Mesenchymal stem cell (in vitro differentiated cells and primary cell): ENCODE measurements around the gene FAF1.

Experiments used
- DNase-seq: peaks from one replicate; pipeline ENCODE4 v3.0.0-alpha.2; 2013
- H2AFZ ChIP-seq: one replicate; pipeline ENCODE4 v1.6.1; 2013; ENCODE audit warnings: low read depth, mild to moderate bottlenecking, control low read depth, inconsistent platforms, low read length, moderate library complexity
- H2AK5ac ChIP-seq: 2 replicates; pipeline ENCODE4 v1.6.1; 2013; ENCODE audit warnings: low read length, moderate library complexity, mild to moderate bottlenecking, inconsistent platforms; ENCODE audit not compliant: severe bottlenecking
- H2BK120ac ChIP-seq: one replicate; pipeline ENCODE4 v1.6.1; 2013; ENCODE audit warnings: low read depth, mild to moderate bottlenecking, inconsistent platforms, low read length, moderate library complexity
- H2BK12ac ChIP-seq, 2 experiments: one replicate each; pipeline ENCODE4 v1.6.1; 2013; ENCODE audit warnings: inconsistent platforms in 2 of 2, low read length in 2 of 2, mild to moderate bottlenecking in 2 of 2, moderate library complexity in 2 of 2, control low read depth in 1 of 2
- H2BK15ac ChIP-seq: one replicate; pipeline ENCODE4 v1.6.1; 2013; ENCODE audit warnings: mild to moderate bottlenecking, low read depth, inconsistent platforms; ENCODE audit not compliant: poor library complexity, severe bottlenecking
- H2BK5ac ChIP-seq: 2 replicates; pipeline ENCODE4 v1.6.1; 2013; ENCODE audit warnings: low read depth, mild to moderate bottlenecking, low read length, control low read depth, inconsistent platforms; ENCODE audit not compliant: poor library complexity, severe bottlenecking
- H3K14ac ChIP-seq, 2 experiments: one replicate each; pipeline ENCODE4 v1.6.1; 2013; ENCODE audit warnings: inconsistent platforms in 2 of 2, low read length in 2 of 2, control low read depth in 1 of 2, mild to moderate bottlenecking in 1 of 2, moderate library complexity in 1 of 2
- H3K18ac ChIP-seq, 2 experiments: one replicate each; pipeline ENCODE4 v1.6.1; 2013; ENCODE audit warnings: inconsistent platforms in 2 of 2, low read length in 2 of 2, control low read depth in 1 of 2, low read depth in 1 of 2, mild to moderate bottlenecking in 1 of 2
- H3K23ac ChIP-seq, 2 experiments: one replicate each; pipeline ENCODE4 v1.6.1; 2013; ENCODE audit warnings: inconsistent platforms in 2 of 2, low read length in 2 of 2, mild to moderate bottlenecking in 2 of 2, moderate library complexity in 2 of 2, control low read depth in 1 of 2
- H3K27ac ChIP-seq: 2 replicates; pipeline ENCODE4 v1.5.1; 2013; ENCODE audit warnings: mild to moderate bottlenecking, moderate library complexity, low read length, control low read depth, inconsistent platforms; ENCODE audit not compliant: poor library complexity, severe bottlenecking
- H3K27me3 ChIP-seq, 2 experiments: 2 replicates each; pipeline versions ENCODE4 v1.6.1 to v1.7.0; 2013; ENCODE audit warnings: low read length in 2 of 2, mild to moderate bottlenecking in 2 of 2, moderate library complexity in 2 of 2, control low read depth in 1 of 2, inconsistent platforms in 1 of 2; ENCODE audit not compliant: control insufficient read depth in 1 of 2, insufficient read depth in 1 of 2
- H3K36me3 ChIP-seq, 2 experiments: 2 replicates each; pipeline versions ENCODE4 v1.6.1 to v1.7.0; 2013; ENCODE audit warnings: low read length in 2 of 2, control low read depth in 1 of 2, inconsistent platforms in 1 of 2, low read depth in 1 of 2, mild to moderate bottlenecking in 1 of 2; ENCODE audit not compliant: insufficient read depth in 2 of 2, control insufficient read depth in 1 of 2
- H3K4ac ChIP-seq, 2 experiments: one replicate each; pipeline ENCODE4 v1.6.1; 2013; ENCODE audit warnings: inconsistent platforms in 2 of 2, low read length in 2 of 2, mild to moderate bottlenecking in 2 of 2, moderate library complexity in 2 of 2, control low read depth in 1 of 2, low read depth in 1 of 2
- H3K4me1 ChIP-seq: 2 replicates; pipeline ENCODE4 v1.6.1; 2013; ENCODE audit warnings: low read depth, low read length, control low read depth; ENCODE audit not compliant: control insufficient read depth, insufficient read depth
- H3K4me2 ChIP-seq: 2 replicates; pipeline ENCODE4 v1.6.1; 2013; ENCODE audit warnings: low read length, mild to moderate bottlenecking, inconsistent platforms; ENCODE audit not compliant: poor library complexity, severe bottlenecking
- H3K4me3 ChIP-seq, 2 experiments: 2 replicates each; pipeline versions ENCODE4 v1.5.1 to v1.7.0; 2013; ENCODE audit warnings: low read length in 2 of 2, mild to moderate bottlenecking in 2 of 2, control low read depth in 1 of 2, low read depth in 1 of 2; ENCODE audit not compliant: insufficient read depth in 1 of 2
- H3K79me1 ChIP-seq: replicated peaks from 2 replicates; pipeline ENCODE4 v1.6.1; 2013; ENCODE audit warnings: mild to moderate bottlenecking, control low read depth, low read length, inconsistent platforms; ENCODE audit not compliant: poor library complexity, severe bottlenecking
- H3K9ac ChIP-seq: 2 replicates; pipeline ENCODE4 v1.7.0; 2013; ENCODE audit warnings: mild to moderate bottlenecking, low read length, moderate library complexity
- H3K9me3 ChIP-seq: 2 replicates; pipeline ENCODE4 v1.7.0; 2013; ENCODE audit warnings: mild to moderate bottlenecking, low read length; ENCODE audit not compliant: control insufficient read depth
- H4K8ac ChIP-seq: one replicate; pipeline ENCODE4 v1.6.1; 2013; ENCODE audit warnings: inconsistent platforms, mild to moderate bottlenecking, low read length, moderate library complexity
- H4K91ac ChIP-seq: one replicate; pipeline ENCODE4 v1.6.1; 2013; ENCODE audit warnings: mild to moderate bottlenecking, low read length, inconsistent platforms
- WGBS: methylation state at CpG from one replicate; pipeline ENCODE4 v1.1.7; 2013; ENCODE audit warnings: mixed read lengths; 5-methylcytosine and 5-hydroxymethylcytosine counted together

The FAF1 gene

DNA sequence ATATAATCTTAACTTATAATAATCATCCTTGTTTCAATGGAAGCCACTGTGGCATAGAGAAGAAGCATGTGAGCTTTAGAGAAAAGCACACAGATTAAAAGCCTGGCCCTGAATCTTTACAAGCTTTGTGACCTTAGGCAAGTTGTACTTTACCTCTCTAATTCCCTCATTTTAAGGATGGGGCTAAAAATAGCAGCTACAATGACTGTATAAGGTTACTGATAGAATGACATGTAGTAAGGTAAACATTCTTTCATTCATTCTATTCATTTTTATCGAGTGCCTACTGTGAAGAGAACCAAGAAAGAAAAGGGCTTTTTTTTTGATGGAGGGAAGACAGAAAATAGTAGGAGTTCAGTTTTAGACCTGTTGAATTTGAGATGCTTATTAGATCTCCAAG is 35.6 kb upstream of the FAF1 start:
- Histone ChIP-seq H3K4me2 (no peak overlapping the region), H2BK15ac (no peak overlapping the region), H2BK120ac (no peak overlapping the region), H3K79me1 (no peaks in the 10 kb centered on the region), H2BK5ac (no peak overlapping the region), H3K9me3 (no peaks in the 10 kb centered on the region), H3K27me3 (no peaks in the 10 kb centered on the region), H4K91ac (no peak overlapping the region), H3K14ac (no peak overlapping the region), H3K9ac (no peak overlapping the region), H3K18ac (no peak overlapping the region), H3K4me1 (no peaks in the 10 kb centered on the region), H3K23ac (no peak overlapping the region), H3K27ac (no peak overlapping the region), H2AK5ac (no peak overlapping the region), H3K36me3 (no peaks in the 10 kb centered on the region), H3K4me3 (no peak overlapping the region), H2BK12ac (no peak overlapping the region), H3K4ac (no peak overlapping the region), H4K8ac (no peak overlapping the region), H2AFZ (no peak overlapping the region)
- WGBS = 82% methylated on average over 1 of the region's 1 CpG
- DNase-seq = no peak

DNA sequence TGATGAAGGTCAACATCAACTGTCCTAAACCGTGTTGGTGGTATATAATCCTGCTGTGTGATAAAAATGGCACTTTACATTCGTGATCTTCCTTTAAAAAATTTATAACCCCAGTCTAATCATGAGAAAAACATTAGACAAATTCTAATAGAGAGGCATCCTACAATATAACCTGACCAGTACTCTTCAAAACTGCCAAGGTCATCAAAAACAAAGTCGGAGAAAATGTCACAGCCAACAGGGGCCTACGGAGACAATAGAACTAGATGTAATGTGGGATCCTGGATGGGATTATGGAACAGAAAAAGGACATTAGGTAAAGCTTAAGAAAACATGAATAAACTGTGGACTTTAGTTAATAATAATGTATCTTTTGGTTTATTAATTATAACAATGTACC is 34.9 kb upstream of the FAF1 start:
- H3K9me3 ChIP-seq = no peaks in the 10 kb centered on the region
- H3K4me3 ChIP-seq = no peak overlapping the region
- H3K9ac ChIP-seq = no peak overlapping the region
- H3K27me3 ChIP-seq = no peaks in the 10 kb centered on the region
- no peak overlapping the region for H3K18ac ChIP-seq
- no peak overlapping the region for H2BK15ac ChIP-seq
- no peaks in the 10 kb centered on the region for H3K4me1 ChIP-seq
- H3K79me1 ChIP-seq = no peaks in the 10 kb centered on the region
- no peak overlapping the region for H2BK5ac ChIP-seq
- no peak overlapping the region for H3K14ac ChIP-seq
- no peak overlapping the region for H4K91ac ChIP-seq
- no peak overlapping the region for H2BK120ac ChIP-seq
- no peak overlapping the region for H3K23ac ChIP-seq
- H2AK5ac ChIP-seq = no peak overlapping the region
- no peak overlapping the region for H2AFZ ChIP-seq
- 77% methylated on average over 3 of the region's 4 CpGs for WGBS
- H3K4me2 ChIP-seq = no peak overlapping the region
- H3K4ac ChIP-seq = no peak overlapping the region
- no peak overlapping the region for H3K27ac ChIP-seq
- H3K36me3 ChIP-seq = no peaks in the 10 kb centered on the region
- no peak overlapping the region for H2BK12ac ChIP-seq
- DNase-seq = no peak
- no peak overlapping the region for H4K8ac ChIP-seq

- Histone ChIP-seq H2BK15ac (no peak overlapping the region), H3K4me2 (no peak overlapping the region)
- WGBS = 82% methylated on average over 3 of the region's 3 CpGs
These were observed 33.6 kb upstream of the FAF1 start for GRCh38 chr1:50993645-50994044.

GRCh38 chr1:50992532-50993318 is 32.7 kb upstream of the FAF1 start:
- Histone ChIP-seq H2BK5ac (no peak overlapping the region), H2AFZ (no peak overlapping the region), H3K4me2 (no peak overlapping the region), H3K4me3 (no peak overlapping the region), H3K23ac (no peak overlapping the region), H3K4me1 (no peaks in the 10 kb centered on the region), H2AK5ac (no peak overlapping the region), H3K9me3 (no peaks in the 10 kb centered on the region), H4K91ac (no peak overlapping the region), H2BK15ac (no peak overlapping the region), H4K8ac (no peak overlapping the region), H3K27me3 (no peaks in the 10 kb centered on the region), H2BK120ac (no peak overlapping the region), H3K27ac (no peak overlapping the region), H3K79me1 (no peaks in the 10 kb centered on the region), H2BK12ac (no peak overlapping the region), H3K18ac (no peak overlapping the region), H3K14ac (no peak overlapping the region), H3K36me3 (no peaks in the 10 kb centered on the region), H3K9ac (no peak overlapping the region), H3K4ac (no peak overlapping the region)
- no peak for DNase-seq
- WGBS = 87% methylated on average over 1 of the region's 3 CpGs

More at GRCh38 chr1:50993645-50994044, 33.6 kb upstream of the FAF1 start:
- Histone ChIP-seq H3K18ac (no peak overlapping the region), H2BK120ac (no peak overlapping the region), H3K4ac (no peak overlapping the region), H3K36me3 (no peaks in the 10 kb centered on the region), H4K91ac (no peak overlapping the region), H2AFZ (no peak overlapping the region), H3K4me3 (no peak overlapping the region), H3K27me3 (no peaks in the 10 kb centered on the region), H3K9ac (no peak overlapping the region), H2BK5ac (no peak overlapping the region), H3K9me3 (no peaks in the 10 kb centered on the region), H4K8ac (no peak overlapping the region), H3K4me1 (no peaks in the 10 kb centered on the region), H3K27ac (no peak overlapping the region), H3K79me1 (no peaks in the 10 kb centered on the region), H2BK12ac (no peak overlapping the region), H3K23ac (no peak overlapping the region), H3K14ac (no peak overlapping the region), H2AK5ac (no peak overlapping the region)
- no peak for DNase-seq
